CD14-positive monocyte (primary cell): Measurements from ENCODE around the gene PIM1. TPM values are rescaled to one million over a fixed set of nuclear protein-coding genes. Genes with fewer than 3 reads are reported as not detected.
"Not testable (repeated sequence)": the region's sequence is repeated elsewhere in the genome, so short reads cannot be mapped to it uniquely, and the experiment has no call there.

Source experiments
- DNase-seq, 3 donors: peaks; one replicate each; pipeline ENCODE4 v3.0.0-alpha.2; 2011 to 2022
- H2AFZ ChIP-seq: 2 replicates; pipeline ENCODE4 v1.6.0; 2012; ENCODE audit warnings: mild to moderate bottlenecking, low read depth, low read length, inconsistent platforms; ENCODE audit not compliant: insufficient read depth, poor library complexity, severe bottlenecking
- H3K27ac ChIP-seq, 2 donors: 1 replicate in 1 of 2; 2 replicates in 1 of 2; pipeline ENCODE4 v1.5.1; 2012 to 2013; ENCODE audit warnings: low read length in 2 of 2, control low read depth in 1 of 2, inconsistent platforms in 1 of 2, low read depth in 1 of 2, mild to moderate bottlenecking in 1 of 2
- H3K27me3 ChIP-seq, 2 donors: one replicate each; pipeline versions ENCODE4 v1.6.0 to v1.6.1; 2011 to 2013; ENCODE audit warnings: low read length in 2 of 2; ENCODE audit not compliant: control insufficient read depth in 2 of 2, insufficient read depth in 2 of 2
- H3K36me3 ChIP-seq, 2 donors: replicated peaks in 1 of 2; 1 replicate in 1 of 2; 2 replicates in 1 of 2; pipeline versions ENCODE4 v1.5.1 to v1.6.1; 2012 to 2013; ENCODE audit warnings: low read length in 2 of 2, control low read depth in 1 of 2, inconsistent platforms in 1 of 2, mild to moderate bottlenecking in 1 of 2; ENCODE audit not compliant: insufficient read depth in 2 of 2, control insufficient read depth in 1 of 2
- H3K4me1 ChIP-seq, 2 donors: 1 replicate in 1 of 2; 2 replicates in 1 of 2; pipeline versions ENCODE4 v1.5.1 to v1.6.1; 2012 to 2013; ENCODE audit warnings: low read length in 2 of 2, control low read depth in 1 of 2, inconsistent platforms in 1 of 2, mild to moderate bottlenecking in 1 of 2, moderate library complexity in 1 of 2; ENCODE audit not compliant: insufficient read depth in 2 of 2, control insufficient read depth in 1 of 2
- H3K4me2 ChIP-seq: replicated peaks from 2 replicates; pipeline ENCODE3; 2012; ENCODE audit warnings: low read length, moderate library complexity, mild to moderate bottlenecking; ENCODE audit not compliant: poor library complexity, severe bottlenecking; ENCODE audit errors: extremely low read depth
- H3K4me3 ChIP-seq, 3 experiments: fragments of 200-600 bp in 1 of 3; sonication (generic) in 1 of 3; replicated peaks in 1 of 3; 1 replicate in 2 of 3; 2 replicates in 1 of 3; pipeline ENCODE4 v1.5.1; 2011 to 2013; ENCODE audit warnings: low read length in 3 of 3, mild to moderate bottlenecking in 3 of 3, control low read depth in 2 of 3, low read depth in 2 of 3, inconsistent platforms in 1 of 3, moderate library complexity in 1 of 3
- H3K79me2 ChIP-seq: 2 replicates; pipeline ENCODE4 v1.6.0; 2012; ENCODE audit warnings: mild to moderate bottlenecking, control low read depth, inconsistent platforms, low read length, moderate library complexity; ENCODE audit not compliant: insufficient read depth
- H3K9ac ChIP-seq: 2 replicates; pipeline ENCODE4 v1.6.0; 2017; ENCODE audit warnings: low read length, mild to moderate bottlenecking; ENCODE audit not compliant: insufficient read depth, poor library complexity, severe bottlenecking
- H3K9me3 ChIP-seq, 2 donors: replicated peaks in 1 of 2; 1 replicate in 1 of 2; 2 replicates in 1 of 2; pipeline versions ENCODE4 v1.5.1 to v1.6.1; 2012 to 2013; ENCODE audit warnings: low read length in 2 of 2, control low read depth in 1 of 2; ENCODE audit not compliant: control insufficient read depth in 1 of 2, insufficient read depth in 1 of 2
- H4K20me1 ChIP-seq: 2 replicates; pipeline ENCODE4 v1.6.0; 2012; ENCODE audit warnings: mild to moderate bottlenecking, low read length, control low read depth, moderate library complexity; ENCODE audit not compliant: insufficient read depth
- H3K27ac Mint-ChIP-seq, 7 donors: one replicate each; pipeline ENCODE4 v1.8.0; 2020; ENCODE audit warnings: mild to moderate bottlenecking in 7 of 7, mixed read lengths in 7 of 7, moderate library complexity in 6 of 7, inconsistent platforms in 2 of 7
- H3K27me3 Mint-ChIP-seq, 3 donors: one replicate each; pipeline ENCODE4 v1.8.0; 2021 to 2022; ENCODE audit warnings: low read depth in 3 of 3, mild to moderate bottlenecking in 3 of 3, mixed read lengths in 3 of 3, moderate library complexity in 3 of 3, inconsistent platforms in 1 of 3
- H3K36me3 Mint-ChIP-seq, 2 donors: one replicate each; pipeline ENCODE4 v1.8.0; 2020; ENCODE audit warnings: mixed read lengths in 2 of 2, inconsistent platforms in 1 of 2, mild to moderate bottlenecking in 1 of 2
- H3K4me1 Mint-ChIP-seq: one replicate; pipeline ENCODE4 v1.8.0; 2020; ENCODE audit warnings: mild to moderate bottlenecking, mixed read lengths
- H3K4me3 Mint-ChIP-seq, 2 donors: one replicate each; pipeline ENCODE4 v1.8.0; 2020; ENCODE audit warnings: mild to moderate bottlenecking in 2 of 2, mixed read lengths in 2 of 2, moderate library complexity in 1 of 2
- H3K9me3 Mint-ChIP-seq, 7 donors: one replicate each; pipeline ENCODE4 v1.8.0; 2020 to 2022; ENCODE audit warnings: mixed read lengths in 7 of 7, mild to moderate bottlenecking in 6 of 7, moderate library complexity in 6 of 7, inconsistent platforms in 2 of 7
- WGBS: methylation state at CpG from one replicate; pipeline ENCODE4 v1.1.5; 2013; ENCODE audit warnings: missing lambda C conversion rate; ENCODE audit not compliant: insufficient coverage; 5-methylcytosine and 5-hydroxymethylcytosine counted together
- intact Hi-C, 2 donors: fragments of 100-400 bp; cut with micrococcal nuclease; formaldehyde crosslinking; loops; one replicate each; pipeline versions ENCODE4 v1.15.0 to v1.15.1; 2023
- polyA plus RNA-seq, 3 donors: library from polyadenylated mRNA; depleted of rRNA in 1 of 3; unstranded in 2 of 3; stranded (reverse) in 1 of 3; fragments of 300-500 nt in 2 of 3; fragments of >200 nt in 1 of 3; fragmentation: Illumina TruSeq in 2 of 3; gene quantifications; 1 replicate in 2 of 3; 2 replicates in 1 of 3; pipeline ENCODE4 v1.2.3, GENCODE V29; 2012 to 2021
- TF ChIP-seq, protein P1 (sequence below): fragments of 200-600 bp; IDR thresholded peaks from one replicate; pipeline ENCODE4 v1.8.0; 2022; ENCODE audit warnings: antibody characterized with exemption, mild to moderate bottlenecking

Gene PIM1
- polyA plus RNA-seq, 3 donors, result 20.5 to 25.0 (median 24.4) TPM

DNA sequence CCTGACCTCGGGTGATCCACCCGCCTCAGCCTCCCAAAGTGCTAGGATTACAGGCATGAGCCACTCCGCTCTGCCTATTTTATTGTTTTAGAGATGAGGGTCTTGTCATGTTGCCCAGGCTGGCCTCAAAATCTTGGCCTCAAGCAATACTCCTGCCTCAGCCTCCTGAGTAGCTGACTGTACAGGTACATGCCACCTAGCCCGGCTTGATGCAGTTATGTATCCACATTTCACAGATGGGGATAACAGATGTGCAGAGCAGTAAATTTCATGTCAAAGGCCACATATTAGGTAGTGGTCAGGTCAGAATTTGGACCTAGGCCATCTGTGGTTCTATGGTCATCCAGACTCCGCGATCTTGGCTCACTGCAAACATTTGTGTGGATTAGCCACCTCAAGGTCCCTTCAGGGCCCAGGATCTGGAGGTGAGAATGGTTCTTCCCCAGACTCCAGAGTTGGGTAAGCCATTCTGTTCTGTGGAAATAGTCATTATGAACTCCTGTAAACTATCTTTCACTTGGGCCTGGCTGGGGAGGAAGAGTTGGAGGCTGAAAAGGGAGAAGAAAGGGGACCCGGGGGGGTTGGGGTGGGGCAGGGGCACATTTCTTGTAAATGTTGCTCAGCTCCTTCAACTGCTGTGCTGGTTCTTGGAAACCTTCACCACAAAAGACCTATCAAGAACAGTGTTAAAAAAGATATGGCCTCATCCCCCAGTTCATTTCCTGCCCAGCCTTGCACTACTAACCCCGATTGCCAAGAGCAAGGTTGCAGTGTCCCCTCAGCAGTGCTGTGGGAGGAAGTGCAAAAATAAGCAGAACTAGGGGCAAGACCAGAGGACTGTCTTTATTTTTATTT is 13.0 kb downstream of the PIM1 start:
- intact Hi-C loops, result no loop called here
- Mint-ChIP-seq H3K4me3 (peak overlapping the region in 1 of 2 donors; percentile 54), H3K4me1 (peaks cover 53% of the 10 kb centered on the region), H3K36me3 (peaks cover 0 to 2% of the 10 kb centered on the region in 2 donors), H3K27me3 (peaks cover 0 to 3% (median 0%) of the 10 kb centered on the region in 3 donors), H3K27ac (peak overlapping the region; percentile 85 to 95 (median 94)), H3K9me3 (no peaks in the 10 kb centered on the region)
- no peak overlapping the region for H3K9ac ChIP-seq
- H3K4me1 ChIP-seq, result peaks cover 59 to 68% of the 10 kb centered on the region in 2 donors
- no peaks in the 10 kb centered on the region for H4K20me1 ChIP-seq
- H3K79me2 ChIP-seq, result no peaks in the 10 kb centered on the region
- H3K36me3 ChIP-seq, result no peaks in the 10 kb centered on the region
- no peaks in the 10 kb centered on the region for H3K9me3 ChIP-seq
- H3K4me3 ChIP-seq, result peak overlapping the region in 1 of 3 experiments; percentile 48
- no peaks in the 10 kb centered on the region for H3K27me3 ChIP-seq
- H3K27ac ChIP-seq, result peak overlapping the region; percentile 77 to 79
- 51% methylated on average over 4 of the region's 8 CpGs for WGBS
- DNase-seq, result peak; percentile 82 to 86 (median 84)
- TF ChIP-seq, protein P1, sequence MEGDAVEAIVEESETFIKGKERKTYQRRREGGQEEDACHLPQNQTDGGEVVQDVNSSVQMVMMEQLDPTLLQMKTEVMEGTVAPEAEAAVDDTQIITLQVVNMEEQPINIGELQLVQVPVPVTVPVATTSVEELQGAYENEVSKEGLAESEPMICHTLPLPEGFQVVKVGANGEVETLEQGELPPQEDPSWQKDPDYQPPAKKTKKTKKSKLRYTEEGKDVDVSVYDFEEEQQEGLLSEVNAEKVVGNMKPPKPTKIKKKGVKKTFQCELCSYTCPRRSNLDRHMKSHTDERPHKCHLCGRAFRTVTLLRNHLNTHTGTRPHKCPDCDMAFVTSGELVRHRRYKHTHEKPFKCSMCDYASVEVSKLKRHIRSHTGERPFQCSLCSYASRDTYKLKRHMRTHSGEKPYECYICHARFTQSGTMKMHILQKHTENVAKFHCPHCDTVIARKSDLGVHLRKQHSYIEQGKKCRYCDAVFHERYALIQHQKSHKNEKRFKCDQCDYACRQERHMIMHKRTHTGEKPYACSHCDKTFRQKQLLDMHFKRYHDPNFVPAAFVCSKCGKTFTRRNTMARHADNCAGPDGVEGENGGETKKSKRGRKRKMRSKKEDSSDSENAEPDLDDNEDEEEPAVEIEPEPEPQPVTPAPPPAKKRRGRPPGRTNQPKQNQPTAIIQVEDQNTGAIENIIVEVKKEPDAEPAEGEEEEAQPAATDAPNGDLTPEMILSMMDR, result no peak
- no peak overlapping the region for H2AFZ ChIP-seq
- peak overlapping the region; percentile 57 for H3K4me2 ChIP-seq

DNA sequence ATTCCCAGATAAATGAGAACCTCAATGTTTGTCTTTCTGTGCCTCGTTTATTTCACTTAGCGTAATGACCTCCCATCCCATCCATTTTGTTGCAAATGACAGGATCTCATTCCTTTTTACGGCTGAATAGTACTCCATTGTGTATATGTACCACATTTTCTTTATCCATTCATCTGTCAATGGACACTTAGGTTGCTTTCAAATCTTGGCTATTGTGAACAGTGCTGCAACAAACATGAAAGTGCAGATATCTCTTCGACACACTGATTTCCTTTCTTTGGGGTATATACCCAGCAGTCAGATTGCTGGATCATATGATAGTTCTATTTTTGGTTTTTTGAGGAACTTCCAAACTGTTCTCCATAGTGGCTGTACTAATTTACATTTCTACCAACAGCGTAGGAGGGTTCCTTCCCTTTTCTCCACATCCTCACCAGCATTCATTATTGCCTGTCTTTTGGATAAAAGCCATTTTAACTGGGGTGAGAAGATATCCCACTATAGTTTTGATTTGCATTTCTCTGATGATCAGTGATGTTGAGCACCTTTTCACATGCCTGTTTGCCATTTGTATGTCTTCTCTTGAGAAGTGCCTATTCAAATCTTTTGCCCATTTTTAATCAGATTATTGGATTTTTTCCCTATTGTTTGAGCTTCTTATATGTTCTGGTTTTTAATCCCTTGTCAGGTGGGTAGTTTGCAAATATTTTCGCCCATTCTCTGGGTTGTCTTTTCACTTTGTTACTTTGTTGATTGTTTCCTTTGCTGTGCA is 16.2 kb downstream of the PIM1 start:
- not testable (repeated sequence) for H3K9me3 Mint-ChIP-seq, H3K36me3 Mint-ChIP-seq, H3K9ac ChIP-seq, H3K79me2 ChIP-seq, H2AFZ ChIP-seq, H4K20me1 ChIP-seq, H3K36me3 ChIP-seq, H3K9me3 ChIP-seq, H3K27me3 Mint-ChIP-seq, H3K27me3 ChIP-seq
- intact Hi-C loops, result loop anchor here in 1 of 2 donors (2.0 kb wide), 1 partner anchor 15 kb away; the partner anchor contains the start of gene PIM1
- 62% methylated on average over 2 of the region's 6 CpGs for WGBS
- Histone ChIP-seq H3K4me3 (peak overlapping the region in 1 of 3 experiments; percentile 40), H3K4me2 (peak overlapping the region; percentile 8), H3K4me1 (peaks cover 79 to 94% of the 10 kb centered on the region in 2 donors), H3K27ac (peak overlapping the region in 1 of 2 donors; percentile 83)
- peak overlapping the region; percentile 84 to 95 (median 90) for H3K27ac Mint-ChIP-seq
- DNase-seq, result peak; percentile 54 to 83 (median 76)
- H3K4me1 Mint-ChIP-seq, result peaks cover 63% of the 10 kb centered on the region
- peak overlapping the region in 1 of 2 donors; percentile 59 for H3K4me3 Mint-ChIP-seq
